HG02943 (cell line): ENCODE results near the gene CALD1.

Source experiments
- ATAC-seq: cut with Tn5 transposase; IDR thresholded peaks from one replicate; pipeline ENCODE4 v1.9.1; 2021; ENCODE audit warnings: mild to moderate bottlenecking, low read depth, moderate library complexity; ENCODE audit not compliant: unreplicated experiment

Gene CALD1

GRCh38 chr7:134851141-134851540 is 71.7 kb downstream of the CALD1 start:
- ATAC-seq = no peak

- no peak for ATAC-seq
Measured at GRCh38 chr7:134852625-134853024, 73.2 kb downstream of the CALD1 start.

- no peak for ATAC-seq
Measured at GRCh38 chr7:134854816-134855215, 75.4 kb downstream of the CALD1 start.

GRCh38 chr7:134855442-134855841 is 76.0 kb downstream of the CALD1 start:
- ATAC-seq = no peak

- no peak for ATAC-seq
Measured at GRCh38 chr7:134856091-134856490, 76.7 kb downstream of the CALD1 start.

GRCh38 chr7:134856691-134857090 is 77.3 kb downstream of the CALD1 start:
- ATAC-seq = no peak

GRCh38 chr7:134857958-134858357 is 78.5 kb downstream of the CALD1 start:
- ATAC-seq = no peak

GRCh38 chr7:134859783-134860182 is 80.3 kb downstream of the CALD1 start:
- ATAC-seq = no peak

- no peak for ATAC-seq
Measured at GRCh38 chr7:134865001-134865845, 85.8 kb downstream of the CALD1 start.

GRCh38 chr7:134866617-134867016 is 87.2 kb downstream of the CALD1 start:
- ATAC-seq = no peak

- no peak for ATAC-seq
Measured at GRCh38 chr7:134870156-134870555, 90.7 kb downstream of the CALD1 start.

GRCh38 chr7:134870781-134871180 is 91.3 kb downstream of the CALD1 start:
- ATAC-seq = no peak

GRCh38 chr7:134873253-134873652 is 93.8 kb downstream of the CALD1 start:
- ATAC-seq = no peak

GRCh38 chr7:134874407-134874806 is 95.0 kb downstream of the CALD1 start:
- no peak for ATAC-seq

GRCh38 chr7:134875867-134876266 is 96.4 kb downstream of the CALD1 start:
- no peak for ATAC-seq

- no peak for ATAC-seq
Measured at GRCh38 chr7:134878746-134879357, 99.4 kb downstream of the CALD1 start.

GRCh38 chr7:134879815-134880475 is 100.5 kb downstream of the CALD1 start:
- ATAC-seq = no peak

GRCh38 chr7:134882481-134882880 is 103.0 kb downstream of the CALD1 start:
- ATAC-seq = no peak

GRCh38 chr7:134885967-134886352 is 106.5 kb downstream of the CALD1 start:
- ATAC-seq = no peak

GRCh38 chr7:134886353-134887057 is 107.1 kb downstream of the CALD1 start:
- ATAC-seq = no peak

- ATAC-seq = no peak
Measured at GRCh38 chr7:134887523-134887922, 108.1 kb downstream of the CALD1 start.
